OCI-LY3 (cell line): ENCODE data around the gene STAT5A.

Source experiments
- CTCF ChIP-seq: fragments of 200-600, 300-600 bp; sonication (generic); IDR thresholded peaks from 2 replicates; pipeline ENCODE4 v1.5.1; 2014; ENCODE audit warnings: antibody characterized with exemption, low read length, low read depth
- EZH2phosphoT487 ChIP-seq: fragments of 200-600 bp; shearing (Covaris generic); IDR thresholded peaks from 2 replicates; pipeline ENCODE4 v1.6.1; 2018; ENCODE audit warnings: antibody characterized with exemption, mixed run types, low read depth

- TF ChIP-seq CTCF (no peak), EZH2phosphoT487 (no peak)
Measured at GRCh38 chr17:42307362-42307927, 19.1 kb downstream of the STAT5A start.
